Activated naive CD8-positive, alpha-beta T cell treated with anti-CD3 and anti-CD28 coated beads, Interleukin-2, amount 50 U/mL, for 24 hours (primary cell): ENCODE data around the gene MTMR8.

Source experiments
- ATAC-seq: fragments of 150-1000 bp; cut with Tn5 transposase; one replicate; pipeline ENCODE4 v1.10.0; 2021
- DNase-seq: peaks from one replicate; pipeline ENCODE4 v3.0.0; 2021
- H3K27ac Mint-ChIP-seq: one replicate; pipeline ENCODE4 v1.8.0; 2021; ENCODE audit warnings: mild to moderate bottlenecking, mixed read lengths
- H3K27me3 Mint-ChIP-seq: one replicate; pipeline ENCODE4 v1.8.0; 2021; ENCODE audit warnings: mixed read lengths
- H3K36me3 Mint-ChIP-seq: one replicate; pipeline ENCODE4 v1.8.0; 2021; ENCODE audit warnings: low read depth, mixed read lengths
- H3K4me1 Mint-ChIP-seq: one replicate; pipeline ENCODE4 v1.8.0; 2021; ENCODE audit warnings: mixed read lengths
- H3K4me3 Mint-ChIP-seq: one replicate; pipeline ENCODE4 v1.8.0; 2021; ENCODE audit warnings: mild to moderate bottlenecking, moderate library complexity, mixed read lengths
- H3K9me3 Mint-ChIP-seq: one replicate; pipeline ENCODE4 v1.8.0; 2021; ENCODE audit warnings: mixed read lengths

Gene MTMR8

GRCh38 chrX:64352081-64352480 lies 43.2 kb downstream of the MTMR8 start:
- Mint-ChIP-seq H3K9me3 (no peaks in the 10 kb centered on the region), H3K27me3 (no peaks in the 10 kb centered on the region), H3K4me3 (no peak overlapping the region), H3K36me3 (peaks cover 19% of the 10 kb centered on the region), H3K27ac (no peak overlapping the region), H3K4me1 (no peaks in the 10 kb centered on the region)
- ATAC-seq (no peak), DNase-seq (no peak)

GRCh38 chrX:64350521-64350920 lies 44.7 kb downstream of the MTMR8 start:
- peaks cover 18% of the 10 kb centered on the region for H3K36me3 Mint-ChIP-seq
- DNase-seq (no peak), ATAC-seq (no peak)
- H3K4me3 Mint-ChIP-seq, result no peak overlapping the region
- H3K27ac Mint-ChIP-seq, result no peak overlapping the region
- H3K9me3 Mint-ChIP-seq, result no peaks in the 10 kb centered on the region
- no peaks in the 10 kb centered on the region for H3K27me3 Mint-ChIP-seq
- H3K4me1 Mint-ChIP-seq, result no peaks in the 10 kb centered on the region

GRCh38 chrX:64350047-64350446 lies 45.2 kb downstream of the MTMR8 start:
- H3K4me3 Mint-ChIP-seq, result no peak overlapping the region
- H3K36me3 Mint-ChIP-seq, result peaks cover 16% of the 10 kb centered on the region
- H3K27me3 Mint-ChIP-seq, result no peaks in the 10 kb centered on the region
- DNase-seq, result no peak
- H3K9me3 Mint-ChIP-seq, result no peaks in the 10 kb centered on the region
- H3K4me1 Mint-ChIP-seq, result no peaks in the 10 kb centered on the region
- no peak overlapping the region for H3K27ac Mint-ChIP-seq
- ATAC-seq, result no peak

- H3K27ac Mint-ChIP-seq, result no peak overlapping the region
- DNase-seq (no peak), ATAC-seq (no peak)
- no peaks in the 10 kb centered on the region for H3K27me3 Mint-ChIP-seq
- no peak overlapping the region for H3K4me3 Mint-ChIP-seq
- H3K36me3 Mint-ChIP-seq, result peaks cover 7% of the 10 kb centered on the region
- H3K4me1 Mint-ChIP-seq, result no peaks in the 10 kb centered on the region
- H3K9me3 Mint-ChIP-seq, result no peaks in the 10 kb centered on the region
These were observed 52.4 kb downstream of the MTMR8 start for GRCh38 chrX:64342811-64343210.

- no peaks in the 10 kb centered on the region for H3K27me3 Mint-ChIP-seq
- no peaks in the 10 kb centered on the region for H3K4me1 Mint-ChIP-seq
- DNase-seq (no peak), ATAC-seq (no peak)
- no peak overlapping the region for H3K27ac Mint-ChIP-seq
- H3K9me3 Mint-ChIP-seq, result no peaks in the 10 kb centered on the region
- H3K4me3 Mint-ChIP-seq, result no peak overlapping the region
- peaks cover 13% of the 10 kb centered on the region for H3K36me3 Mint-ChIP-seq
These were observed 57.0 kb downstream of the MTMR8 start for GRCh38 chrX:64338296-64338695.

- Mint-ChIP-seq H3K4me3 (no peak overlapping the region), H3K4me1 (no peaks in the 10 kb centered on the region), H3K36me3 (peaks cover 18% of the 10 kb centered on the region), H3K27me3 (no peaks in the 10 kb centered on the region), H3K9me3 (no peaks in the 10 kb centered on the region), H3K27ac (no peak overlapping the region)
- DNase-seq (no peak), ATAC-seq (no peak)
These were observed 60.8 kb downstream of the MTMR8 start for GRCh38 chrX:64334467-64334866.

- H3K36me3 Mint-ChIP-seq, result peaks cover 43% of the 10 kb centered on the region
- H3K27me3 Mint-ChIP-seq, result no peaks in the 10 kb centered on the region
- no peak overlapping the region for H3K4me3 Mint-ChIP-seq
- no peak for ATAC-seq
- H3K4me1 Mint-ChIP-seq, result no peaks in the 10 kb centered on the region
- peaks cover 8% of the 10 kb centered on the region for H3K9me3 Mint-ChIP-seq
- H3K27ac Mint-ChIP-seq, result no peak overlapping the region
- DNase-seq, result no peak
These were observed 65.0 kb downstream of the MTMR8 start for GRCh38 chrX:64330284-64330683.

- peaks cover 10% of the 10 kb centered on the region for H3K9me3 Mint-ChIP-seq
- H3K4me3 Mint-ChIP-seq, result no peak overlapping the region
- H3K27me3 Mint-ChIP-seq, result no peaks in the 10 kb centered on the region
- DNase-seq, result no peak
- no peak for ATAC-seq
- peaks cover 73% of the 10 kb centered on the region for H3K36me3 Mint-ChIP-seq
- no peak overlapping the region for H3K27ac Mint-ChIP-seq
- H3K4me1 Mint-ChIP-seq, result no peaks in the 10 kb centered on the region
These were observed 73.7 kb downstream of the MTMR8 start for GRCh38 chrX:64321507-64321906.

GRCh38 chrX:64313624-64314023 lies 81.6 kb downstream of the MTMR8 start:
- DNase-seq (no peak), ATAC-seq (no peak)
- Mint-ChIP-seq H3K4me3 (no peak overlapping the region), H3K9me3 (peaks cover 15% of the 10 kb centered on the region), H3K27ac (no peak overlapping the region), H3K36me3 (peaks cover 14% of the 10 kb centered on the region), H3K27me3 (no peaks in the 10 kb centered on the region), H3K4me1 (no peaks in the 10 kb centered on the region)

- DNase-seq (no peak), ATAC-seq (no peak)
- Mint-ChIP-seq H3K4me1 (no peaks in the 10 kb centered on the region), H3K36me3 (peaks cover 15% of the 10 kb centered on the region), H3K27me3 (no peaks in the 10 kb centered on the region), H3K4me3 (no peak overlapping the region), H3K27ac (no peak overlapping the region), H3K9me3 (peaks cover 27% of the 10 kb centered on the region)
These were observed 88.5 kb downstream of the MTMR8 start for GRCh38 chrX:64306712-64307111.

- Mint-ChIP-seq H3K27ac (no peak overlapping the region), H3K4me1 (no peaks in the 10 kb centered on the region), H3K4me3 (no peak overlapping the region), H3K9me3 (no peaks in the 10 kb centered on the region), H3K36me3 (peaks cover 2% of the 10 kb centered on the region), H3K27me3 (no peaks in the 10 kb centered on the region)
- DNase-seq (no peak), ATAC-seq (no peak)
These were observed 104.1 kb downstream of the MTMR8 start for GRCh38 chrX:64291123-64291522.

- Mint-ChIP-seq H3K4me1 (no peaks in the 10 kb centered on the region), H3K4me3 (no peak overlapping the region), H3K9me3 (peaks cover 5% of the 10 kb centered on the region), H3K27me3 (no peaks in the 10 kb centered on the region), H3K27ac (no peak overlapping the region), H3K36me3 (peaks cover 16% of the 10 kb centered on the region)
- no peak for DNase-seq
- ATAC-seq, result no peak
These were observed 130.0 kb downstream of the MTMR8 start for GRCh38 chrX:64265265-64265664.

GRCh38 chrX:64230123-64230970 lies 164.9 kb downstream of the MTMR8 start, which contains the start of gene ASB12:
Gene ASB12 (minus strand): TSS chrX:64230607. CDS start chrX:64225650, 4,957 bp downstream.
- Mint-ChIP-seq H3K36me3 (no peaks in the 10 kb centered on the region), H3K4me3 (no peak within 1 kb of the TSS)
- no peak for ATAC-seq

GRCh38 chrX:64229154-64229553 lies 166.1 kb downstream of the MTMR8 start:
- no peak overlapping the region for H3K27ac Mint-ChIP-seq
- no peaks in the 10 kb centered on the region for H3K27me3 Mint-ChIP-seq
- H3K4me1 Mint-ChIP-seq, result no peaks in the 10 kb centered on the region
- no peak overlapping the region for H3K4me3 Mint-ChIP-seq
- no peaks in the 10 kb centered on the region for H3K9me3 Mint-ChIP-seq
- no peaks in the 10 kb centered on the region for H3K36me3 Mint-ChIP-seq
- DNase-seq (no peak), ATAC-seq (no peak)

More at GRCh38 chrX:64230123-64230970, 164.9 kb downstream of the MTMR8 start, which contains the start of gene ASB12:
- DNase-seq, result no peak
- H3K27ac Mint-ChIP-seq, result no peak within 1 kb of the TSS
- H3K9me3 Mint-ChIP-seq, result no peaks in the 10 kb centered on the region
- H3K4me1 Mint-ChIP-seq, result no peaks in the 10 kb centered on the region
- no peaks in the 10 kb centered on the region for H3K27me3 Mint-ChIP-seq
